GM21786 (cell line): Measurements from ENCODE around the gene UNC50.
A peak's percentile ranks its signal among the peaks of the same experiment; 100 is the strongest.
"Not testable (repeated sequence)": the region's sequence is repeated elsewhere in the genome, so short reads cannot be mapped to it uniquely, and the experiment has no call there.

Experiments
- ATAC-seq: cut with Tn5 transposase; IDR thresholded peaks from one replicate; pipeline ENCODE4 v1.9.1; 2021; ENCODE audit not compliant: unreplicated experiment

The UNC50 gene

GRCh38 chr2:98608962-98609604, 694 bp downstream of the UNC50 start:
- ATAC-seq: no peak

- no peak for ATAC-seq
Observed at GRCh38 chr2:98614024-98614739, 5.8 kb downstream of the UNC50 start.

DNA sequence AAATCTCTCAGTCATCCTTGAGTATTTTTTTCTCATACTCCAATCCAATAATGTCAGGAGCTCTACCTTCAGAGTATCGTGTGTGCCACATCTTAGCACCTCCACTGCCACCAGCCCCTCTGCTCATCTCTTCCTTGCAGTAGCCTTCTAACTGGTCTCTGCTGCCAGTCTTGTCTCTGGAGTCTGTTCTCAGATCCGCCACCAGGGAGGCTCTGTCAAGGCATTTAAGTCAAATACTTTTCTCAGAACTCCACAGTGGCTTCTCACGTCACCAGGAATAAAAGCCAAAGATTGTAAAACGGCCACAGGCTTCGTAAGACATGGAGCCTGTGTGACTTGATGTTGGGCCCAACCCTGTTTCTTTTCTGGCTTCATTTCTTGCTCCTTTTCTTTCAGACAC, 7.1 kb downstream of the UNC50 start:
- ATAC-seq: no peak

- ATAC-seq: no peak
Observed at GRCh38 chr2:98617149-98617548, 8.8 kb downstream of the UNC50 start.

DNA sequence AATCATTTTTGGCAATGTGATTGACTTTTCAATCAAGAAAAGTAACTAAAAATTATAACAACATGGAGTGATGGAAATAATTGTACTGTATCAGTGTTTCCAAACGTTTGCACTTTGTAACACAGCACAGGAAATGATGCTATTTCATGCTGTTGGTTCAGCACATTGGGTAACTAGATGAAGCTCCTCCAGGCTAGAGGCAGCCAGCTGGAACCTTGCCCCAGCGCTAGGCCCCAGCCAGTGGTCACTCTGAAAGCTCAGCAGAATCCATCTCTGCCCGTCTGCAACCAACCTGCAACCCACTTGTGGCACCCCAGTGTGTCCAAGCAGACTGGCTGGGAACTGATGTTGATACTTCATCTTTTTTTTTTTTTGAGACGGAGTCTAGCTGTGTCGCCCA, 15.3 kb downstream of the UNC50 start:
- ATAC-seq: no peak

- no peak for ATAC-seq
Observed at GRCh38 chr2:98632351-98632750, 24.0 kb downstream of the UNC50 start.

DNA sequence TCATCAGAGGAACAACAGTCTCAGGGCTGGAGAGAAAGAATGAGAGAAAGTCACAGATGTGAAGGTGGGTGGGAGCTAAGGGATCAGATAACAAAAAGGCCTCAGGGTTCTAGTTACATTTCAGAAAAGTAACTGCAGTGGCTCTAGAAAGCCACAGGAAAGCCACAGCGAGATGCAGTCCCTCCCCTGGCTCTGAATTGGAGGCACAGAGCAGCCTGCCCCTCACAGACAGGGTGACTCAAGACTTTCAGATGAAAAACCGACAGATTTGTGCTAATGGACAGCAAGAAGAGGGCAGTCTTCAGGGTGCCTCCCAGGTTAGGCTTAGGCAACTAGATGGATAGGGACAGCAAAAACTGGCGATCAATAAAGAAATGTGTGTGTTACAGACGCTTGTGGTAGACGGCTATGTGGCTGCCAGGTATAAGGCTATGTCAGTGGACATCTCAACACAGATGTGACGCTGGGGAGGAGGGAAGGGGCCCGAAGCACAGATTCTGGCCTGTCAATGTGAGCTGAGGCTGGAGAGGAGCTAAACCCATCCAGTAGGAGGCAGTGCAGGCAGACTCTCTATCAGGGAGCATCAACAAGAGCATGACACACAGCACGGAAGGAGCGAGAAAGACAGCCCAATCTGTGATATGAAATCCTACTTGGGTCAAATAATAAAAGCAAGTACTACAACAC, 26.2 kb downstream of the UNC50 start:
- no peak for ATAC-seq

- peak; percentile 77 for ATAC-seq
Observed at GRCh38 chr2:98637401-98638147, 29.2 kb downstream of the UNC50 start.

- ATAC-seq: no peak
Observed at GRCh38 chr2:98643496-98644100, 35.2 kb downstream of the UNC50 start.

- ATAC-seq: no peak
Observed at GRCh38 chr2:98647636-98648035, 39.2 kb downstream of the UNC50 start.

- ATAC-seq: no peak
Observed at GRCh38 chr2:98648451-98648850, 40.1 kb downstream of the UNC50 start.

DNA sequence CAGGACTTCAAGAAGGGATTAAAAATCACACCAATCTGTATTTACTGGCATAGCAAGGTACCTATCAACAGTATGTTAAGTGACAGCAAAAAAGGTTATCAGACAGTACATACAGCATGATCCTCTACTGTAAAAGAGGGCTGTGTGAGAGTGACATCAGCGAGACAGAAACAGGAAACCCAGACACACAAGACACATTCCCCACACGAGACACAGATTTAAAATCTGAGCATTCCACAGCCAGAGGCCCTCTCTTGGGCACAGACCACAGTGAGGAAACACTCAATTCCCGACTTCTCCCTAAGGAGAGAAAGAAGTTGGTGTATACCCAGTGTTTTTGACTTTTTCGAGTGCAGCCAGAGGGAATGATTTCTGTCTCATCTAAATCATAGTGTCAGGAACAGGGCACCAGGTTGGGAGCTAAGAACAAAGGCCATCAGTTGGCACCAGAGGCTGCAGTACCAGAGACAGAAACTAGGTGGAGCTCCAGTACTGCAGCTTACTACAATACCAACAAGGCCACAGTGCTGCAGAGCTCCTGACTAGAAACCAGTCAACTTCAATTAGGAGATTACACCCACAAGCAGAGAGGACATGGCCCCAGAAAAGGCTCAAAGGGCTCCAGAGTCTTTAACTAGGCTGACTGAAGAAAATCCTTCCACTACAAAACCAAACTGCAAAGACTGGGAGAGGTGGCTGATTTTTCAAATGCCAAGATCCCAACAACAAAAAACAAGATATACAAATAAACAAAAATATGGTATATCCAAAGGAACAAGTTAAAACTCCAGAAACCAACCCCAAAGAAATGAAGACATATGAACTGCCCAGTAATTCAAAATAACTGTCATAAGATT, 41.0 kb downstream of the UNC50 start:
- peak; percentile 56 for ATAC-seq

DNA sequence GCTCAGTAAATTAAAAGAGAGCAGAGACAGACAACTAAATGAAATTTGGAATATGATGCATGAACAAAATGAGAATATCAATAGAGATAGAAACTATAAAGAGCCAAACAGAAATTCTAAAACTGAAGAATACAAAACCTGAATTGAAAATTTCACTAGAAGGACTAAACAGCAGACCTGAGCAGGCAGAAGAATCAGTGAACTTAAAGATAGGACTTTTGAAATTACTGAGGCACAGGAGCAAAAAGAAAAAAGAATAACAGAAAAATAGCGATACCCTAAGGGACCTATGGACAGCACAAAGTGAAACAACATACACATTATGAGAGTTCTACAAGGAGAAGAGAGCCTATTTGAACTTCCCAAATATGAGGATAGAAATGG, 41.6 kb downstream of the UNC50 start:
- no peak for ATAC-seq

- no peak for ATAC-seq
Observed at GRCh38 chr2:98650998-98651397, 42.6 kb downstream of the UNC50 start.

- ATAC-seq: no peak
Observed at GRCh38 chr2:98654699-98655495, 46.5 kb downstream of the UNC50 start.

GRCh38 chr2:98656800-98657199, 48.4 kb downstream of the UNC50 start:
- ATAC-seq: no peak

GRCh38 chr2:98658816-98659490, 50.6 kb downstream of the UNC50 start:
- no peak for ATAC-seq

GRCh38 chr2:98659491-98659840, 51.1 kb downstream of the UNC50 start:
- not testable (repeated sequence) for ATAC-seq

DNA sequence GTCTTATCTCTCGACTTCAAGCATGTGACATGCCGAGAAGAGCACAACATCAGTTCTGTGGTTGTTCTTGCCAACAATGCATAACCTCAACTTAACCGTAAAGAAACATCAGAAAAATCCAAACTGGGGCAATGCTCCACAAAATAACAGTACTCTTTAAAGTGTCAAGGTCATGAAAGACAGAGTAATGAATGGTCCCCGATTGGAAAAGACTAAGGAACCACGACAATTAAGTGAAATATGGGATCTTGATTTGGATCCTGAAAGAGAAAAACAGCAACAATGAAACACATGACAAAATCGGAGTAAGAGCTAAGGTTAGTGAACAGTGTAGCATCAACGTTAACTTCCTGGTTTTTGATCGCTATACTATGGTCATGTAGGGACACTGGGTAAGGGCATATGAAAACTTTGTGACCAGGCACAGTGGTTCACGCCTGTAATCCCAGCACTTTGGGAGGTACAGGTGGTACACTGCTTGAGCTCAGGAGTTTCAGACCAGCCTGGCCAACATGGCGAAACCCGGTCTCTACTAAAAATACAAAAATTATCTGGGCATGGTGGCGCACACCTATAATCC, 55.2 kb downstream of the UNC50 start:
- ATAC-seq: no peak
